Activated T-helper 17 cell treated with anti-CD3 and anti-CD28 coated beads, Interleukin-2, amount 50 U/mL, for 72 hours (primary cell): ENCODE measurements around the gene EPC1. TPM values are rescaled to one million over a fixed set of nuclear protein-coding genes. Genes with fewer than 3 reads are reported as not detected.
A peak's percentile ranks its signal among the peaks of the same experiment; 100 is the strongest.
"Not testable (repeated sequence)": the region's sequence is repeated elsewhere in the genome, so short reads cannot be mapped to it uniquely, and the experiment has no call there.

Source experiments
- ATAC-seq: fragments of 150-1000 bp; cut with Tn5 transposase; replicated peaks from 2 replicates; pipeline ENCODE4 v1.10.0; 2021; ENCODE audit warnings: mild to moderate bottlenecking, moderate library complexity
- H3K27ac Mint-ChIP-seq: one replicate; pipeline ENCODE4 v1.8.0; 2022; ENCODE audit warnings: mixed read lengths
- H3K27me3 Mint-ChIP-seq: one replicate; pipeline ENCODE4 v1.8.0; 2022; ENCODE audit warnings: mixed read lengths
- H3K36me3 Mint-ChIP-seq: one replicate; pipeline ENCODE4 v1.8.0; 2022; ENCODE audit warnings: low read depth, mild to moderate bottlenecking, mixed read lengths
- H3K4me1 Mint-ChIP-seq: one replicate; pipeline ENCODE4 v1.8.0; 2022; ENCODE audit warnings: mixed read lengths
- H3K4me3 Mint-ChIP-seq: one replicate; pipeline ENCODE4 v1.8.0; 2022; ENCODE audit warnings: mild to moderate bottlenecking, mixed read lengths
- H3K9me3 Mint-ChIP-seq: one replicate; pipeline ENCODE4 v1.8.0; 2022; ENCODE audit warnings: mixed read lengths
- total RNA-seq, 2 donors: library from RNA; stranded (reverse); gene quantifications; one replicate each; pipeline ENCODE4 v1.2.3, GENCODE V29; 2022

EPC1 gene
- total RNA-seq, 2 donors from 2014 or later = 36.3 to 40.4 TPM

DNA sequence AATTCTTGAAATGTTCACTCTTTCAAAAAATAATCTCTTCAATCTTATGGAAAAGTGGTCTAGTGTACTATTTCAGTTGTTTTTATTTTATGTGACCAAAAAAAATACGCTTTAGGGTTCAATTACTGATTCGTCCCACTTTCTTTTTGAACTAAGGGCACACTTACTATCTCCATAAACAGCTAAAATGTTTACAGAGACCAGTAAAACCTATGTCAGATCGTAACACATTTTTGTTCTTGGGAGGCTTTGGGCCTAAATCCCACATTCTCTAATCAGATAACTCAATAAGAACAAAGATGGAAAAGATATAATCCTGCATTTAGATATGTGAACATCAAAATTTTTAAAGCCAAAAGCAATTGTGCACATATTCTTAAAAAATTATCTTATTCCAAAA is 29.8 kb upstream of the EPC1 start:
- Mint-ChIP-seq H3K4me3 (no peak overlapping the region), H3K27me3 (no peaks in the 10 kb centered on the region), H3K4me1 (peaks cover 41% of the 10 kb centered on the region), H3K36me3 (peaks cover 34% of the 10 kb centered on the region), H3K9me3 (no peaks in the 10 kb centered on the region), H3K27ac (no peak overlapping the region)
- no peak for ATAC-seq

GRCh38 chr10:32376097-32376496 is 29.1 kb upstream of the EPC1 start:
- Mint-ChIP-seq H3K9me3 (no peaks in the 10 kb centered on the region), H3K4me1 (peaks cover 34% of the 10 kb centered on the region), H3K4me3 (no peak overlapping the region), H3K27me3 (no peaks in the 10 kb centered on the region), H3K27ac (no peak overlapping the region), H3K36me3 (peaks cover 40% of the 10 kb centered on the region)
- no peak for ATAC-seq

DNA sequence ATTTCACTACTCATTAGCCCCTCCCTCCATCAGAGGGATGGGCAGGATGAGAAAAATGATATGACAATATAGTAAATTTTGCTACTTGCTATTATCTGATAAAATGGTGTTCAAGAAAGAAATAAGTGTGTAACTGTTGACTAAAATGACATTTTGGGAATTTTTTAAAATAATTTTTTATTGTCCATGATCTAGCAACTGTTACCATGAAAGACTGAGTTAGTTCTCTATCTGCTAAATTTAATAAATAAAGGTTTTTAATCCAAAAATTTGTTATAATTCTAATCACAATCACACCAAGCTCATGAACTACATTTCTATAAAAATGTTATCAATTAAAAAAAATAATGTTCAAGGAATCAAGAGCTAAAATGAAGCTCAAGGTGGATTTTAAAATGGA is 28.7 kb upstream of the EPC1 start:
- H3K9me3 Mint-ChIP-seq = no peaks in the 10 kb centered on the region
- H3K4me3 Mint-ChIP-seq = no peak overlapping the region
- peaks cover 32% of the 10 kb centered on the region for H3K4me1 Mint-ChIP-seq
- ATAC-seq = no peak
- H3K36me3 Mint-ChIP-seq = peaks cover 44% of the 10 kb centered on the region
- no peaks in the 10 kb centered on the region for H3K27me3 Mint-ChIP-seq
- H3K27ac Mint-ChIP-seq = peak overlapping the region; percentile 83

DNA sequence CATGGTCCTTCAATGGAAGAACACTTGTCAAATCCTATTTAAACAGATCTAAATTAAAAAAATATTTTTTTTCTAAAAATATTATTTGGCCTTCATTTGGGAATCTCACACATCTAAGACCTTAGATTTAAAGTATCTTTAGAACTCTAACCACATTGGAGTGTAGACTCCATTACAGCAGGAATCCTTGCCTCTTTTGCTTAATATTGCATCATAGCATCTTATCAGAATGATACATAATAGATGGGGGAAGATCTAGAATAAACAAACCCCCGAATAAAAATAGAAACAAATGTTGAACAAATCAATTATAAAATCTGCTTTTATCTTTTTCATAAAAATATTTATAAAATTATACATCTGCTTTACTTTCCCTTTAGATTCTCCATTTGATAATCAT is 27.6 kb upstream of the EPC1 start:
- ATAC-seq = no peak
- H3K27ac Mint-ChIP-seq = peak overlapping the region; percentile 83
- no peaks in the 10 kb centered on the region for H3K27me3 Mint-ChIP-seq
- peaks cover 32% of the 10 kb centered on the region for H3K4me1 Mint-ChIP-seq
- H3K9me3 Mint-ChIP-seq = no peaks in the 10 kb centered on the region
- no peak overlapping the region for H3K4me3 Mint-ChIP-seq
- H3K36me3 Mint-ChIP-seq = peaks cover 44% of the 10 kb centered on the region

DNA sequence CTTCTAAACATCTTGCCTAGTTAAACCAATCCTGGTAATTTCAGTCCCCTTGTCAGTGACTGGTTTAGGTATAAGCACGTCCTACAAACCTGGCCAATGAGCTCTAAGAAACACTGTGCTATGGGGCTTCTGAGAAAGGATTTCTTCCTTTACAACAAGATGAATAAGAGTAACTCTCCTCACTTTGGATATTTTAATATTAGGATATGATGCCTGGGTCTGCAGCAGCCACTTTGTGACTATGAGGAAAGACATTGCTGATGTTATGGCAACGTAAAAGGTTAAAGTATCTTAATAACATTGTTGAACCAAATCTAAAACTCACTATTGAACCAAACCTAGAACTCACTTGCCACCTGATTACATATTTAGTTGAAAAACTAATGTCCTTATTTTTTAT is 26.5 kb upstream of the EPC1 start:
- no peak overlapping the region for H3K4me3 Mint-ChIP-seq

GRCh38 chr10:32373031-32373430 is 26.1 kb upstream of the EPC1 start:
- Mint-ChIP-seq H3K4me1 (peaks cover 39% of the 10 kb centered on the region), H3K9me3 (no peaks in the 10 kb centered on the region), H3K4me3 (no peak overlapping the region), H3K27ac (peak overlapping the region; percentile 10), H3K27me3 (no peaks in the 10 kb centered on the region), H3K36me3 (peaks cover 48% of the 10 kb centered on the region)
- no peak for ATAC-seq

More for the DNA sequence above, 26.5 kb upstream of the EPC1 start:
- Mint-ChIP-seq H3K4me1 (peaks cover 35% of the 10 kb centered on the region), H3K36me3 (peaks cover 48% of the 10 kb centered on the region), H3K27me3 (no peaks in the 10 kb centered on the region), H3K27ac (peak overlapping the region; percentile 10), H3K9me3 (no peaks in the 10 kb centered on the region)
- ATAC-seq = no peak

DNA sequence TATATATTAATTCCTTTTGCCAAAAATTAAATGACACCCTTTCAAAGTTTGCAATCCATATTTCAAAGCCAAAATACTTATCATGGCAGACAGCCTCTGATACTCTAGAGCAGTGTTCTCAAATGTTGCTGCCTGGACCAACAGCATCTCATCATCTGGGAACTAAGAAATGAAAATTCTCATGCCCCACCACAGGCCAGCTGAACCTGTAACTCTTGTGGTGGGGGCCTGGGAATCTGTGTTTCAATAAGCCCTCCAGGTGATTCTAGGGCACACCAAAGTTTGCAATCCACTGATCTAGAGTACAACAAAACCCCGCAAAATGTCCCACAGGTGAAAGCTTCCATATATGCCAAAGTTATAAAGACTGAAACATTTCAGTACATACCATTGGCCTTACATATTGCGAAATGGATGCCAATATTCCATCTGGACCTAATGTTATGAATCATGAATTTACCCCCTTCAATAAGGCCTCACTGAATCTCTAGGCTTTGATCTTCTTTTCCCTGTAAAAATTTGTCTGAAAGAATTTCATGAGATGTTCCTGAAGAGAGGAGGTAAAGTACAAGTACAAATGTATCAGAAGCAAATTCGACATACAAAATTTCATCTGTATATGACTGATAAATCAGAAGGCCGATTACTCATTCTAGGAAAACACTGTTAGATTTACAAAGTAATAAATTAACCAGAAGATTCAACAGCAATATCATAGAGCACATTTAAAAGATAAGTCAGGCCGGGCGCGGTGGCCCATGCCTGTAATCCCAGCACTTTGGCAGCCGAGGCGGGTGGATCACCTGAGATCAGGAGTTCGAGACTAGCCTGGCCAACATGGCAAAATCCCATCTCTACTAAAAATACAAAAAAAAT is 25.3 kb upstream of the EPC1 start:
- Mint-ChIP-seq H3K27ac (peak overlapping the region; percentile 82), H3K36me3 (peaks cover 53% of the 10 kb centered on the region)
- peak; percentile 58 for ATAC-seq

DNA sequence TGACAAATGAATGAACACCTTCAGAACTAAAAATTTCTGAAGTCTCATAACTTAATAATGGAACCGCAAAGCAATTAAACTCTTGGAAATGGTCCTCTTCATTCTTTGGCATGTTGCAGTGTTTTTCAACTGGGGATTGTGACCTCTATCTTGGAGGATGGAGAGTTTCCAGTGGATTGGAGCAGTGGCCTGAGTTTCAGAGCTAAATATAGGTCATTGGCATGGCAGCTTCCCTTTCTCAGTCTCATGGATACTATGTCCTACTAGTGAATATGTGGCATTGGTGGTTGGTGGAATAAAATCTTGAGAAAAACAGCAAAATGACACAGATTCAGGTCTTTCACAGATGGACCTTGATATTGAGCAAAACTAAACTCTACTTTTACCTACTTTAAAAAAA is 24.1 kb upstream of the EPC1 start:
- no peaks in the 10 kb centered on the region for H3K27me3 Mint-ChIP-seq
- H3K4me1 Mint-ChIP-seq = peaks cover 45% of the 10 kb centered on the region
- H3K36me3 Mint-ChIP-seq = peaks cover 45% of the 10 kb centered on the region
- no peak overlapping the region for H3K27ac Mint-ChIP-seq
- H3K4me3 Mint-ChIP-seq = no peak overlapping the region
- H3K9me3 Mint-ChIP-seq = no peaks in the 10 kb centered on the region
- ATAC-seq = no peak

More for the DNA sequence above, 25.3 kb upstream of the EPC1 start:
- Mint-ChIP-seq H3K4me3 (no peak overlapping the region), H3K9me3 (no peaks in the 10 kb centered on the region), H3K4me1 (peaks cover 45% of the 10 kb centered on the region), H3K27me3 (no peaks in the 10 kb centered on the region)

- Mint-ChIP-seq H3K36me3 (peaks cover 40% of the 10 kb centered on the region), H3K9me3 (no peaks in the 10 kb centered on the region), H3K27ac (peak overlapping the region; percentile 37), H3K4me1 (peaks cover 34% of the 10 kb centered on the region), H3K27me3 (no peaks in the 10 kb centered on the region), H3K4me3 (peak overlapping the region; percentile 46)
- peak; percentile 26 for ATAC-seq
Measured at GRCh38 chr10:32367793-32368453, 21.0 kb upstream of the EPC1 start.

GRCh38 chr10:32366588-32366987 is 19.6 kb upstream of the EPC1 start:
- Mint-ChIP-seq H3K27ac (no peak overlapping the region), H3K4me1 (peaks cover 40% of the 10 kb centered on the region)
- no peak for ATAC-seq

GRCh38 chr10:32366111-32366510 is 19.2 kb upstream of the EPC1 start:
- Mint-ChIP-seq H3K9me3 (no peaks in the 10 kb centered on the region), H3K27me3 (no peaks in the 10 kb centered on the region), H3K36me3 (peaks cover 31% of the 10 kb centered on the region), H3K27ac (no peak overlapping the region), H3K4me3 (peak overlapping the region; percentile 61), H3K4me1 (peaks cover 45% of the 10 kb centered on the region)
- ATAC-seq = no peak

More at GRCh38 chr10:32366588-32366987, 19.6 kb upstream of the EPC1 start:
- Mint-ChIP-seq H3K36me3 (peaks cover 31% of the 10 kb centered on the region), H3K9me3 (no peaks in the 10 kb centered on the region), H3K27me3 (no peaks in the 10 kb centered on the region), H3K4me3 (peak overlapping the region; percentile 61)

DNA sequence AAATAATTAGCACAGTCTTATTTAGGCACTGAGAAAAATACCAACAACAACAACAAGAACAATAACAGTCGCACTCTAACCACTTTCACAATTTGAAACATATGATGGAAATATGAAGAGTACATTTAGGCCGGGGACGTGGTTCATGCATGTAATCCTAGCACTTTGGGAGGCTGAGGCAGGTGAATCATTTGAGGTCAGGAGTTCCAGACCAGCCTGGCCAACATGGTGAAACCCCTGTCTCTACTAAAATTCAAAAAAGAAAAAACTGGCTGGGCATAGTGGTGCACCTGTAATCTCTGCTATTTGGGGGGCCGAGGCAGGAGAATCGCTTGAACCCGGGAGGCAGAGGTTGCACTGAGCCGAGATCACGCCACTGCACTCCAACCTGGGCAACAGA is 18.4 kb upstream of the EPC1 start:
- Mint-ChIP-seq H3K27ac (peak overlapping the region; percentile 48), H3K4me3 (peak overlapping the region; percentile 61), H3K4me1 (peaks cover 48% of the 10 kb centered on the region), H3K36me3 (peaks cover 34% of the 10 kb centered on the region)
- H3K9me3 Mint-ChIP-seq, H3K27me3 Mint-ChIP-seq: not testable (repeated sequence)
- peak; percentile 71 for ATAC-seq

- no peak for ATAC-seq
- peaks cover 48% of the 10 kb centered on the region for H3K4me1 Mint-ChIP-seq
Measured at GRCh38 chr10:32362571-32362970, 15.6 kb upstream of the EPC1 start.

GRCh38 chr10:32360884-32361283 is 13.9 kb upstream of the EPC1 start:
- peaks cover 62% of the 10 kb centered on the region for H3K4me1 Mint-ChIP-seq
- H3K27ac Mint-ChIP-seq = peak overlapping the region; percentile 88
- peak overlapping the region; percentile 75 for H3K4me3 Mint-ChIP-seq
- H3K27me3 Mint-ChIP-seq = no peaks in the 10 kb centered on the region
- H3K9me3 Mint-ChIP-seq = peaks cover 3% of the 10 kb centered on the region
- ATAC-seq = no peak
- H3K36me3 Mint-ChIP-seq = peaks cover 51% of the 10 kb centered on the region

More at GRCh38 chr10:32362571-32362970, 15.6 kb upstream of the EPC1 start:
- H3K9me3 Mint-ChIP-seq = no peaks in the 10 kb centered on the region
- no peaks in the 10 kb centered on the region for H3K27me3 Mint-ChIP-seq
- H3K4me3 Mint-ChIP-seq = peak overlapping the region; percentile 75
- peaks cover 35% of the 10 kb centered on the region for H3K36me3 Mint-ChIP-seq
- peak overlapping the region; percentile 88 for H3K27ac Mint-ChIP-seq

DNA sequence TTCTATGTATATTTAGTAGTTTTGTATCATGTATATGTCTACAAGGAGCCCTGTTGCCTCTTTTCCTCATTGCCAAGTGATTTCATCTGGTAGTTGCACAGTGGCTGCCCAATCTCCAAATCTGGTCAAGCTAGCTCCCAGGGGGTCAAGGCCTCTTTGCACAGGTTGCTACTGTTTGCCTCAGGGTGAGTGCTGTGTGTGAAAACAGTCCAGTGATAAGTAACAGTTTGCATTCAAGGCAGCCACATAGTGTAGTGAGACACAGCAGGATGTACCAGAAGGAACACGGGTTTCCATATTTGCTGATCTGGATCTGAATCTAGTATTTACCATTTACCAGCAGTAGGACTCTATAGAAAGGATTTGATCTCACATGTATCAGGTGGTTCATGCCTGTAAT is 13.3 kb upstream of the EPC1 start:
- peaks cover 51% of the 10 kb centered on the region for H3K36me3 Mint-ChIP-seq
- H3K4me3 Mint-ChIP-seq = peak overlapping the region; percentile 75

More for the DNA sequence above, 13.3 kb upstream of the EPC1 start:
- Mint-ChIP-seq H3K4me1 (peaks cover 62% of the 10 kb centered on the region), H3K27ac (peak overlapping the region; percentile 88), H3K9me3 (peaks cover 3% of the 10 kb centered on the region), H3K27me3 (no peaks in the 10 kb centered on the region)
- ATAC-seq = no peak
